Ascending aorta (tissue), 2 donors: ENCODE measurements around the gene EFEMP2. TPM values are rescaled to one million over a fixed set of nuclear protein-coding genes. Genes with fewer than 3 reads are reported as not detected.

Experiments
- DNase-seq, 2 donors: peaks; one replicate each; pipeline ENCODE4 v3.0.0-alpha.2; 2019; ENCODE audit warnings: low spot score in 2 of 2
- H3K27ac ChIP-seq, 2 donors: fragments of 200-600 bp; sonication (generic); one replicate each; pipeline ENCODE4 v1.5.1; 2016 to 2017; ENCODE audit warnings: mild to moderate bottlenecking in 1 of 2
- H3K27me3 ChIP-seq: fragments of 200-600 bp; sonication (generic); one replicate; pipeline ENCODE4 v1.5.1; 2017
- H3K36me3 ChIP-seq, 2 donors: fragments of 200-600 bp; sonication (generic); one replicate each; pipeline ENCODE4 v1.5.1; 2016
- H3K4me1 ChIP-seq, 2 donors: fragments of 200-600 bp; sonication (generic); one replicate each; pipeline ENCODE4 v1.5.1; 2016 to 2017; ENCODE audit warnings: mild to moderate bottlenecking in 1 of 2
- H3K4me3 ChIP-seq, 2 donors: fragments of 200-600 bp; sonication (generic); one replicate each; pipeline ENCODE4 v1.5.1; 2016 to 2017; ENCODE audit warnings: mild to moderate bottlenecking in 1 of 2
- H3K9me3 ChIP-seq, 2 donors: fragments of 200-600 bp; sonication (generic); one replicate each; pipeline ENCODE4 v1.5.1; 2016
- intact Hi-C: fragments of 100-400 bp; cut with DNase I; formaldehyde crosslinking; loops from one replicate; pipeline ENCODE4 v1.15.1; 2023
- total RNA-seq: library from RNA; depleted of rRNA; stranded (reverse); fragments of >200 nt; gene quantifications from one replicate; pipeline ENCODE4 v1.1.0, GENCODE V29; 2016
- TF ChIP-seq, protein P1 (sequence below), 3 experiments: fragments of 200-600 bp in 2 of 3; fragments of 450-650 bp in 1 of 3; sonication (generic) in 2 of 3; IDR thresholded peaks; one replicate each; pipeline ENCODE4 v1.5.1; 2016 to 2019; ENCODE audit warnings: antibody characterized with exemption in 3 of 3, mild to moderate bottlenecking in 1 of 3, moderate library complexity in 1 of 3

The EFEMP2 gene
- total RNA-seq, 1 donor from 2014 or later: 92.8 TPM

DNA sequence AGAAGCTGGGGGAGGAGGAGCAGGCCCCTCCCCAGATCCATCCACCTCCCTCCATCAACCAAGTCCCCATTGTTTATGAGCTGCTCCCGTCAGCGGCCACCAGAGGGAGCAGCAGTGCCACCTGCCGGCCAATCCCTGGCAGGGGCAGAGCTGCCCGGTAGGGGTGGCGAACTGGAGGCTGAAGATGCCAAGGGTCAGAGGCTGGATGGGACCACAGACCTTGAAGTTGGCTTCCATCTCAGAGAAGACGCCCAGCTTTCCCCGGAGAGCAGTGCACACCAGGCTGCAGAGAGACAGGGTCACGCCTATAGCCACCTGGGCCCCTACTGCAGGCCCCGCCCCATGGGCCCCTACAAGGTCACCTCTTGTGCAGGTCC, 12.1 kb upstream of the EFEMP2 start:
- H3K9me3 ChIP-seq: no peaks in the 10 kb centered on the region
- H3K27me3 ChIP-seq: no peaks in the 10 kb centered on the region
- peak in 1 of 2 donors; percentile 87 for DNase-seq
- TF ChIP-seq, protein P1, sequence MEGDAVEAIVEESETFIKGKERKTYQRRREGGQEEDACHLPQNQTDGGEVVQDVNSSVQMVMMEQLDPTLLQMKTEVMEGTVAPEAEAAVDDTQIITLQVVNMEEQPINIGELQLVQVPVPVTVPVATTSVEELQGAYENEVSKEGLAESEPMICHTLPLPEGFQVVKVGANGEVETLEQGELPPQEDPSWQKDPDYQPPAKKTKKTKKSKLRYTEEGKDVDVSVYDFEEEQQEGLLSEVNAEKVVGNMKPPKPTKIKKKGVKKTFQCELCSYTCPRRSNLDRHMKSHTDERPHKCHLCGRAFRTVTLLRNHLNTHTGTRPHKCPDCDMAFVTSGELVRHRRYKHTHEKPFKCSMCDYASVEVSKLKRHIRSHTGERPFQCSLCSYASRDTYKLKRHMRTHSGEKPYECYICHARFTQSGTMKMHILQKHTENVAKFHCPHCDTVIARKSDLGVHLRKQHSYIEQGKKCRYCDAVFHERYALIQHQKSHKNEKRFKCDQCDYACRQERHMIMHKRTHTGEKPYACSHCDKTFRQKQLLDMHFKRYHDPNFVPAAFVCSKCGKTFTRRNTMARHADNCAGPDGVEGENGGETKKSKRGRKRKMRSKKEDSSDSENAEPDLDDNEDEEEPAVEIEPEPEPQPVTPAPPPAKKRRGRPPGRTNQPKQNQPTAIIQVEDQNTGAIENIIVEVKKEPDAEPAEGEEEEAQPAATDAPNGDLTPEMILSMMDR (IDR thresholded peaks at IDR 0.05): peak; percentile 97 to 99 (median 98)
- H3K27ac ChIP-seq: peak overlapping the region; percentile 3 to 37
- peaks cover 5 to 12% of the 10 kb centered on the region in 2 donors for H3K4me1 ChIP-seq
- no peak overlapping the region for H3K4me3 ChIP-seq
- peaks cover 20 to 41% of the 10 kb centered on the region in 2 donors for H3K36me3 ChIP-seq
- intact Hi-C loops: loop anchor here (1.0 to 5.0 kb wide), 4 partner anchors 77 to 183 kb away; partner anchors contain the start of genes BANF1, EIF1AD and SART1

DNA sequence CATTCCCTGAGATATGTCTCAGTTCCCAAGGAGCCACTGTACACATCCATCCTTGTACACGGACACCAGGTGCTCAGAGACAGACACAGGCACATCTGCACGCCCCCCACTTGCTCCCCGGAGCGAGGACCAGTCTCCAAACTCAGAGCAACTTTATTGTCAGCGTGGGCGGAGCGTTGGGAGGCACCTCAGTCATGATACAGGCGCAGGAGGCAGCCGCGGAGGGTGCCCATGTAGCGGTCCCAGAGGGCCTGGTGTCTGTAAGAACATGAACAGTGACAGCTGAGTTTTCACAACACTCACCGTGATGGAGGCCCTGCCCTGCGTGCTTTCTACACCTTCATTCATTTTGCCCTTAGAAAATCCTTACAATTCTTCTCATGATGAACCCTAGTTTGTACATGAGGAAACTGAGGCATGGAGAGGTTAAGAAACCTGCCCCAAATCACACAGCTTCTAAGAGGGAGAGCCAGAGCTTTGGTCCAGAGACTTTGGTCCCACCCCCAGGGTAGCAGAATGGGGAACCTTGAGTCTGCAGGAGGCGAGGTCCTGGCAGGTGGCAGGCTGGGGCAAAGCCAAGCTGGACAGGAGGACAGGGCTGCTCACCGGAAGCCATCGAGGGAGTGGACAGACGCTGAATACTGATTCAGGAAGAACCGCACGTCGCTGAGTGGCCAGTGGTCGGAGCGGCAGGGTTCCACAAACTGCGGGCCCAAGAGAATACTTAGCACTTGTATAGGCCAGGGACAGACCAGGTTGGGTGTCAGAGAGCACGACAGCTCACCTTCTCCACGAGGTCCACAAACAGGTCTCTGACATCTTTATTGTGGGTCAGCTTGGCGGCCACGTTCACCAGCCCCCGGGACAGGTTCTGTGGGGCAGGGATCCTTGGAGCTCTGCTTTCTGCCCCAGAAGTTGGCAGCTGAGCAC, 11.5 kb upstream of the EFEMP2 start:
- Histone ChIP-seq H3K27me3 (no peaks in the 10 kb centered on the region), H3K4me3 (no peak overlapping the region), H3K36me3 (peaks cover 20 to 41% of the 10 kb centered on the region in 2 donors), H3K27ac (peak overlapping the region in 1 of 2 donors; percentile 37), H3K4me1 (peaks cover 3 to 12% of the 10 kb centered on the region in 2 donors), H3K9me3 (no peaks in the 10 kb centered on the region)
- TF ChIP-seq, protein P1 (IDR thresholded peaks at IDR 0.05): no peak
- intact Hi-C loops: loop anchor here (1.0 kb wide), 2 partner anchors 77 to 105 kb away; partner anchors contain the start of gene SART1
- DNase-seq: no peak

- H3K36me3 ChIP-seq: peaks cover 20 to 41% of the 10 kb centered on the region in 2 donors
- no peak for DNase-seq
- H3K4me3 ChIP-seq: no peak overlapping the region
- H3K27ac ChIP-seq: no peak overlapping the region
- no peaks in the 10 kb centered on the region for H3K27me3 ChIP-seq
- intact Hi-C loops: no loop called here
- TF ChIP-seq, protein P1 (IDR thresholded peaks at IDR 0.05): no peak
- peaks cover 3 to 12% of the 10 kb centered on the region in 2 donors for H3K4me1 ChIP-seq
- no peaks in the 10 kb centered on the region for H3K9me3 ChIP-seq
Observed at GRCh38 chr11:65883058-65883761, 10.6 kb upstream of the EFEMP2 start.

GRCh38 chr11:65882120-65883057, 9.8 kb upstream of the EFEMP2 start:
- intact Hi-C loops: no loop called here
- peaks cover 0 to 6% of the 10 kb centered on the region in 2 donors for H3K4me1 ChIP-seq
- TF ChIP-seq, protein P1 (IDR thresholded peaks at IDR 0.05): no peak
- H3K4me3 ChIP-seq: no peak overlapping the region
- peaks cover 20 to 41% of the 10 kb centered on the region in 2 donors for H3K36me3 ChIP-seq
- no peak overlapping the region for H3K27ac ChIP-seq
- no peak for DNase-seq
- H3K9me3 ChIP-seq: no peaks in the 10 kb centered on the region
- H3K27me3 ChIP-seq: no peaks in the 10 kb centered on the region
